ENCODE measurements around the gene BEX3.

DNA sequence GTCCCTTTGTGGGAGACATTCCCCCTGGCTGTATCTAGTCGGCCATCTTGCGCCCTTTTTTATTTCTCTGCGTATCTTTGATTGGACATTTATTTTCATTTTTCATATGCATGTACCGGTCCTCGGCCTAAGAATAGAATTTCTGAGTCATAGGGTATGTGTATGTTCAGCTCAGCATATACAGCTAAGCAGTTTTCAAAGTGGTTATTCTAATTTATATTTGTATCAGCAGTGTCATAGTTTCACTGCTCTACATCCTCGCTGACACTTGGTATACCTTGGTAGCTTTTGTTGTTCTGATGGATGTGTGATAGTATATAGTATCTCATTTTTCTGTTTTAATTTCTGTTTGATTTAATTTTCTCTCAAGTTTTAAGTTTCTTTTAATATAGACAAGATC, 38.7 kb downstream of the BEX3 start:
- TF ChIP-seq, protein P1, sequence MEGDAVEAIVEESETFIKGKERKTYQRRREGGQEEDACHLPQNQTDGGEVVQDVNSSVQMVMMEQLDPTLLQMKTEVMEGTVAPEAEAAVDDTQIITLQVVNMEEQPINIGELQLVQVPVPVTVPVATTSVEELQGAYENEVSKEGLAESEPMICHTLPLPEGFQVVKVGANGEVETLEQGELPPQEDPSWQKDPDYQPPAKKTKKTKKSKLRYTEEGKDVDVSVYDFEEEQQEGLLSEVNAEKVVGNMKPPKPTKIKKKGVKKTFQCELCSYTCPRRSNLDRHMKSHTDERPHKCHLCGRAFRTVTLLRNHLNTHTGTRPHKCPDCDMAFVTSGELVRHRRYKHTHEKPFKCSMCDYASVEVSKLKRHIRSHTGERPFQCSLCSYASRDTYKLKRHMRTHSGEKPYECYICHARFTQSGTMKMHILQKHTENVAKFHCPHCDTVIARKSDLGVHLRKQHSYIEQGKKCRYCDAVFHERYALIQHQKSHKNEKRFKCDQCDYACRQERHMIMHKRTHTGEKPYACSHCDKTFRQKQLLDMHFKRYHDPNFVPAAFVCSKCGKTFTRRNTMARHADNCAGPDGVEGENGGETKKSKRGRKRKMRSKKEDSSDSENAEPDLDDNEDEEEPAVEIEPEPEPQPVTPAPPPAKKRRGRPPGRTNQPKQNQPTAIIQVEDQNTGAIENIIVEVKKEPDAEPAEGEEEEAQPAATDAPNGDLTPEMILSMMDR (IDR thresholded peaks at IDR 0.05), result no peak
- TF ChIP-seq POLR2A (IDR thresholded peaks at IDR 0.05), result no peak
